LNCaP clone FGC (cell line): Measurements from ENCODE around the gene CHCHD1.
A peak's percentile ranks its signal among the peaks of the same experiment; 100 is the strongest.
"Not testable (repeated sequence)": the region's sequence is repeated elsewhere in the genome, so short reads cannot be mapped to it uniquely, and the experiment has no call there.

Experiments used
- DNase-seq: peaks from one replicate; pipeline ENCODE4 v3.0.0-alpha.2; 2011; ENCODE audit warnings: low read depth
- H3K4me3 ChIP-seq: 2 replicates; pipeline ENCODE4 v1.5.1; 2011; ENCODE audit warnings: mild to moderate bottlenecking, low read depth, low read length, control low read depth
- CTCF ChIP-seq: IDR thresholded peaks from 2 replicates; pipeline ENCODE4 v1.5.1; 2012; ENCODE audit warnings: mild to moderate bottlenecking; ENCODE audit not compliant: control insufficient read depth, insufficient read depth; ENCODE audit errors: extremely low read depth

Gene CHCHD1

GRCh38 chr10:73781879-73782748, at the start of gene CHCHD1:
Gene CHCHD1 (plus strand): TSS chr10:73782048. CDS start chr10:73782076, 28 bp downstream.
- DNase-seq, result peak; percentile 72
- TF ChIP-seq CTCF, result no peak
- H3K4me3 ChIP-seq, result peak within 1 kb of the TSS; percentile 98

- H3K4me3 ChIP-seq, result no peak overlapping the region
- DNase-seq, result no peak
- TF ChIP-seq CTCF, result no peak
Observed at GRCh38 chr10:73732426-73732825, 49.4 kb upstream of the CHCHD1 start.

- no peak for TF ChIP-seq CTCF
- no peak for DNase-seq
- no peak overlapping the region for H3K4me3 ChIP-seq
Observed at GRCh38 chr10:73732931-73733623, 48.8 kb upstream of the CHCHD1 start.

- no peak for TF ChIP-seq CTCF
- no peak overlapping the region for H3K4me3 ChIP-seq
Observed at GRCh38 chr10:73734028-73734720, 47.7 kb upstream of the CHCHD1 start.

GRCh38 chr10:73734796-73735305, 47.0 kb upstream of the CHCHD1 start:
- no peak for DNase-seq
- TF ChIP-seq CTCF, result no peak
- no peak overlapping the region for H3K4me3 ChIP-seq

More at GRCh38 chr10:73734028-73734720, 47.7 kb upstream of the CHCHD1 start:
- DNase-seq, result no peak

- not testable (repeated sequence) for H3K4me3 ChIP-seq, DNase-seq
Observed at GRCh38 chr10:73740501-73741254, 41.2 kb upstream of the CHCHD1 start.
